ENCODE results near the gene NUMBL. TPM values are rescaled to one million over a fixed set of nuclear protein-coding genes. Genes with fewer than 3 reads are reported as not detected.

Gene NUMBL
- total and polyA plus RNA-seq, 9 of the 15 experiments (the other 6 are each of a cell fraction or from before 2014, with no cell fraction given): 0.39 to 38.6 (median 6.6) TPM

DNA sequence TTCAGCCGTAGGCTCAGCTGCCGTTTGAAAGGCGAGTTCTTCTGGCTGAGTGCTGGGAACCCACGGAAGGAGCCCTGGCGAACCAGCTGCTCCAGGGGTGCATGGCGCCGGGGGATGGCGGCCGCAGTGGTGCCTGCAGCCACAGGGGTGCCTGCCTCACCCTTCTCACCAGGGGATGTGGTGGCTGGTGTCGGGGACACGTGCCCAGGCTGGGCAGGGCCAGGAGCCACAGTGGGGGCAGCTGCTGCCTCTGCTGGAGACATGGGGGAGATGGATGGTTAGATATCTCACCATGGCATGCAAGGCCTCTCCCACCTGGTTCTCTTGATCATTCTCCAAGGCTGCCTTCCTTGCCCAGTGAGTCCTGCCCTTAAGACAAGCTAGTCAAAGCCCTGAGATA, 17.1 kb downstream of the NUMBL start:
- 0 out of 2 replicates have a peak, but pooled peaks have one; percentile 32 for TF ChIP-seq POLR2G (IDR thresholded peaks at IDR 0.05; ENCODE audit: low read depth, low read length)
- 0 out of 2 replicates have a peak, but pooled peaks have one; percentile 21 for TF ChIP-seq RBFOX2 (IDR thresholded peaks at IDR 0.05; ENCODE audit: low read depth, low read length)
- no peak for TF ChIP-seq KAT2B (IDR thresholded peaks at IDR 0.05; ENCODE audit: low read depth, low read length)
- TF ChIP-seq ZNF311 (CRISPR knock-in tag; IDR thresholded peaks at IDR 0.05): no peak
- ChIA-PET CTCF (ENCODE audit: low intra/inter-chr PET ratio) (no interaction called here), POLR2A (interaction anchor here (0.7 to 1.6 kb wide), 4 partner anchors 14 to 75 kb away, joined by 3 read pairs; no protein-coding TSS in a partner anchor)
- in situ Hi-C loops (cut with MboI) (no loop called here), intact Hi-C loops (cut with micrococcal nuclease) (no loop called here)
- no peaks in the 10 kb centered on the region for H4K20me1 ChIP-seq (replicated peaks; ENCODE audit: control insufficient read depth, insufficient read depth, low read length)
- H3K27me3 ChIP-seq (ENCODE audit: control insufficient read depth in 2 of 2, insufficient read depth in 2 of 2, low read length in 2 of 2): no peaks in the 10 kb centered on the region
- 92% methylated on average over 10 of the region's 11 CpGs for WGBS (ENCODE audit: insufficient coverage, low coverage, missing lambda C conversion rate)
- H3K9me1 ChIP-seq (ENCODE audit: control insufficient read depth, insufficient read depth, low read length): no peaks in the 10 kb centered on the region
- no peak overlapping the region for H3K4me3 ChIP-seq
- H3K4me2 ChIP-seq (ENCODE audit: insufficient read depth, low read length): no peak overlapping the region
- no peaks in the 10 kb centered on the region; a peak in 1 of 5 replicates for H3K4me1 ChIP-seq (replicated peaks in 1 of 2; ENCODE audit: control insufficient read depth in 2 of 2, insufficient read depth in 2 of 2, low read length in 2 of 2)
- DNase-seq (ENCODE audit: extremely low read depth in 1 of 4, low spot score in 3 of 4): no peak
- H3K36me3 ChIP-seq (ENCODE audit: control insufficient read depth, insufficient read depth, low read length): peaks cover 93% of the 10 kb centered on the region
- H3K79me2 ChIP-seq (ENCODE audit: control insufficient read depth, insufficient read depth, low read length): no peaks in the 10 kb centered on the region
- BruUV-seq (replicated peaks): no TSS peak
- no peak overlapping the region for H2AFZ ChIP-seq (ENCODE audit: low read depth, low read length)
- no peak overlapping the region for H3K27ac ChIP-seq (ENCODE audit: extremely low read depth, low read depth, low read length)
- no peak for ATAC-seq
- peaks cover 17% of the 10 kb centered on the region for H3K9me3 ChIP-seq (replicated peaks; ENCODE audit: control insufficient read depth, insufficient read depth, low read depth, low read length)
- no peak for FAIRE-seq
- H3K9ac ChIP-seq (ENCODE audit: insufficient read depth in 1 of 2, low read depth in 2 of 2, low read length in 2 of 2): no peak overlapping the region

DNA sequence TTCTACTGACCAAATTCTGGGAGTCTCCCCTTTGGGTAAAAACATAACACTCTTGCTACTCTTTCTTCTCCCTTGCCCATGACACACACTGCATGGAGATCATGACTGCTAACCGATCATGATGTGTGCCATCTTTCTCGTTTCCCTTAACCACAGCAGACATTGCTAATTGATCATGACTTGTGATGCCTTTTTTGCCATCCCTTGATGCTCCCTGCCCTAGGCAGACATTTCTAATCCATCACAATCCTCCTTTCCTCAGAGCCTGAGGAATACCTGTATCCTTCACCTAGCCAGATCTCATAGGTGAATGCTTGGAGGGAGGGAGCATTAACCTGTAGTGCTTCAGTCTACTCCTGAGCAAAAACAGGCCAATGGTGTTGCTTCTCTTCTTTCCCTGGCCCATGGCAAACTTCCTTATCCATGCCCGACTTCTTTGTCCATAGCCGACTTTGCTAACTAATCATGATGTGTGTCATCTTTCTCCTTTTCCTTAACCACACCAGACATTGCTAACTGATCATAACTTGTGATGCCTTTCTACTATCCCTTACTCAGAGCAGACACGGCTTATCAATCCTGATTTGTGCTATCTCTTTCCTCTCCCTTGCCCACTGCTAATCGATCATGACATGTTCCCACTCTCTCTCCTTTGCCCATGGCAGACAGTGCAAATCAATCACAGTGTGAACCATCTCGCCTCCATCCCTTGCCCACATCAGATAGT, 17.7 kb downstream of the NUMBL start:
- Histone ChIP-seq H3K36me3 (ENCODE audit: control insufficient read depth, insufficient read depth, low read length) (peaks cover 93% of the 10 kb centered on the region), H4K20me1 (replicated peaks; ENCODE audit: control insufficient read depth, insufficient read depth, low read length) (no peaks in the 10 kb centered on the region), H3K9me3 (replicated peaks; ENCODE audit: control insufficient read depth, insufficient read depth, low read depth, low read length) (peaks cover 17% of the 10 kb centered on the region), H3K79me2 (ENCODE audit: control insufficient read depth, insufficient read depth, low read length) (no peaks in the 10 kb centered on the region), H2AFZ (ENCODE audit: low read depth, low read length) (no peak overlapping the region), H3K27ac (ENCODE audit: extremely low read depth, low read depth, low read length) (no peak overlapping the region), H3K4me3 (no peak overlapping the region), H3K27me3 (ENCODE audit: control insufficient read depth in 2 of 2, insufficient read depth in 2 of 2, low read length in 2 of 2) (no peaks in the 10 kb centered on the region), H3K4me1 (replicated peaks in 1 of 2; ENCODE audit: control insufficient read depth in 2 of 2, insufficient read depth in 2 of 2, low read length in 2 of 2) (peaks cover 0 to 4% of the 10 kb centered on the region in 2 experiments; a peak in 1 of 5 replicates), H3K9me1 (ENCODE audit: control insufficient read depth, insufficient read depth, low read length) (no peaks in the 10 kb centered on the region), H3K4me2 (ENCODE audit: insufficient read depth, low read length) (no peak overlapping the region), H3K9ac (ENCODE audit: insufficient read depth in 1 of 2, low read depth in 2 of 2, low read length in 2 of 2) (no peak overlapping the region)
- no peak for DNase-seq (ENCODE audit: extremely low read depth in 1 of 4, low spot score in 3 of 4)
- FAIRE-seq: peak; percentile 15
- WGBS (ENCODE audit: insufficient coverage, low coverage, missing lambda C conversion rate): 82% methylated on average over 7 of the region's 7 CpGs
- ChIA-PET CTCF (ENCODE audit: low intra/inter-chr PET ratio) (no interaction called here), POLR2A (interaction anchor here (0.7 to 1.0 kb wide), 2 partner anchors 21 to 74 kb away, joined by 3 read pairs; no protein-coding TSS in a partner anchor)
- ATAC-seq: no peak
- BruUV-seq (replicated peaks): no TSS peak
- in situ Hi-C loops (cut with MboI): no loop called here
- intact Hi-C loops (cut with micrococcal nuclease): no loop called here
- no peak for TF ChIP-seq RCOR1 (IDR thresholded peaks at IDR 0.05; ENCODE audit: borderline replicate concordance in 1 of 2, low read depth in 2 of 2, low read length in 2 of 2)
- TF ChIP-seq HLTF (IDR thresholded peaks at IDR 0.05): no peak
- no peak for TF ChIP-seq SAFB2 (IDR thresholded peaks at IDR 0.05; ENCODE audit: borderline replicate concordance, low read depth, low read length, severe bottlenecking)
- TF ChIP-seq, protein P1, sequence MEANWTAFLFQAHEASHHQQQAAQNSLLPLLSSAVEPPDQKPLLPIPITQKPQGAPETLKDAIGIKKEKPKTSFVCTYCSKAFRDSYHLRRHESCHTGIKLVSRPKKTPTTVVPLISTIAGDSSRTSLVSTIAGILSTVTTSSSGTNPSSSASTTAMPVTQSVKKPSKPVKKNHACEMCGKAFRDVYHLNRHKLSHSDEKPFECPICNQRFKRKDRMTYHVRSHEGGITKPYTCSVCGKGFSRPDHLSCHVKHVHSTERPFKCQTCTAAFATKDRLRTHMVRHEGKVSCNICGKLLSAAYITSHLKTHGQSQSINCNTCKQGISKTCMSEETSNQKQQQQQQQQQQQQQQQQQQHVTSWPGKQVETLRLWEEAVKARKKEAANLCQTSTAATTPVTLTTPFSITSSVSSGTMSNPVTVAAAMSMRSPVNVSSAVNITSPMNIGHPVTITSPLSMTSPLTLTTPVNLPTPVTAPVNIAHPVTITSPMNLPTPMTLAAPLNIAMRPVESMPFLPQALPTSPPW (CRISPR knock-in tag; IDR thresholded peaks at IDR 0.05): no peak
- TF ChIP-seq RBM17 (IDR thresholded peaks at IDR 0.05; ENCODE audit: borderline replicate concordance, low read depth, low read length): no peak
- no peak for TF ChIP-seq NFE2L1 (tag; IDR thresholded peaks at IDR 0.05; ENCODE audit: borderline replicate concordance, low read depth)
- no peak for TF ChIP-seq MYNN (IDR thresholded peaks at IDR 0.05)
- TF ChIP-seq MYNN (CRISPR knock-in tag; IDR thresholded peaks at IDR 0.05): no peak
- TF ChIP-seq SUPT5H (IDR thresholded peaks at IDR 0.05): no peak
- no peak for TF ChIP-seq ZC3H8 (IDR thresholded peaks at IDR 0.05)
- no peak for TF ChIP-seq CCNT2 (IDR thresholded peaks at IDR 0.05; ENCODE audit: borderline replicate concordance, extremely low read depth, insufficient read length, low read depth, low read length)
- TF ChIP-seq ZEB2 (IDR thresholded peaks at IDR 0.05): no peak

Data from K562 (cell line).